ENCODE data around the gene FCHSD2. TPM values are rescaled to one million over a fixed set of nuclear protein-coding genes. Genes with fewer than 3 reads are reported as not detected.

Gene FCHSD2
- total and polyA plus RNA-seq, 2 of the 13 experiments (the other 11 are each of a cell fraction or from before 2014, with no cell fraction given) = 20.5 to 24.8 TPM

GRCh38 chr11:73175551-73176144 is 33.5 kb upstream of the FCHSD2 start (continued):
- no peak for TF ChIP-seq SNAPC5 (CRISPR knock-in tag; IDR thresholded peaks at IDR 0.05; ENCODE audit: borderline replicate concordance)
- no peak for TF ChIP-seq ARNTL (CRISPR knock-in tag; IDR thresholded peaks at IDR 0.05)
- no peak for TF ChIP-seq KDM3A (CRISPR knock-in tag; IDR thresholded peaks at IDR 0.05; ENCODE audit: low read depth)
- TF ChIP-seq GPN1 (CRISPR knock-in tag; IDR thresholded peaks at IDR 0.05; ENCODE audit: borderline replicate concordance) = no peak
- no peak; the same call in 1 of the 2 replicates for TF ChIP-seq TAF1 (CRISPR knock-in tag; IDR thresholded peaks at IDR 0.05)
- no peak for TF ChIP-seq ATF3 (CRISPR knock-in tag; IDR thresholded peaks at IDR 0.05)
- TF ChIP-seq TFDP1 (CRISPR knock-in tag; IDR thresholded peaks at IDR 0.05; ENCODE audit: borderline replicate concordance) = no peak
- TF ChIP-seq JARID2 (CRISPR knock-in tag; IDR thresholded peaks at IDR 0.05; ENCODE audit: insufficient replicate concordance) = no peak
- no peak for TF ChIP-seq KLF15 (CRISPR knock-in tag; IDR thresholded peaks at IDR 0.05; ENCODE audit: borderline replicate concordance)
- no peak for TF ChIP-seq ZBTB42 (CRISPR knock-in tag; IDR thresholded peaks at IDR 0.05)
- TF ChIP-seq TEF (CRISPR knock-in tag; IDR thresholded peaks at IDR 0.05) = no peak
- peak; percentile 12; the same call in 1 of the 2 replicates for TF ChIP-seq MIXL1 (CRISPR knock-in tag; IDR thresholded peaks at IDR 0.05)
- no peak for TF ChIP-seq ZNF788 (CRISPR knock-in tag; IDR thresholded peaks at IDR 0.05; ENCODE audit: borderline replicate concordance)
- TF ChIP-seq CEBPB (IDR thresholded peaks at IDR 0.05; ENCODE audit: borderline replicate concordance, low read depth, low read length) = no peak
- peak; percentile 64 for TF ChIP-seq NR2F6 (IDR thresholded peaks at IDR 0.05)
- TF ChIP-seq NR2F6 (CRISPR knock-in tag; IDR thresholded peaks at IDR 0.05) = peak; percentile 50
- no peak for TF ChIP-seq TAF15 (IDR thresholded peaks at IDR 0.05; ENCODE audit: low read depth, low read length, poor library complexity, severe bottlenecking)
- no peak for TF ChIP-seq POLR2AphosphoS2 (IDR thresholded peaks at IDR 0.05; ENCODE audit: low read depth, low read length)
- no peak for TF ChIP-seq CEBPG (CRISPR knock-in tag; IDR thresholded peaks at IDR 0.05)
- no peak for TF ChIP-seq HNRNPLL (IDR thresholded peaks at IDR 0.05; ENCODE audit: low read depth, low read length, poor library complexity, severe bottlenecking)
